ENCODE data around the gene TMEM63C. TPM values are rescaled to one million over a fixed set of nuclear protein-coding genes. Genes with fewer than 3 reads are reported as not detected.

The TMEM63C gene
- total RNA-seq, 3 donors from 2014 or later (not counting 1 experiment from before 2014, with no cell fraction given): 1.5 to 5.1 (median 2.1) TPM

GRCh38 chr14:77151245-77151644, 30.4 kb upstream of the TMEM63C start:
- H3K36me3 ChIP-seq (ENCODE audit: control insufficient read depth, insufficient read depth, low read length): no peaks in the 10 kb centered on the region
- intact Hi-C loops (cut with micrococcal nuclease): no loop called here
- 25% methylated on average over 2 of the region's 5 CpGs for WGBS (ENCODE audit: insufficient coverage)
- no peaks in the 10 kb centered on the region for H3K4me1 ChIP-seq (ENCODE audit: control insufficient read depth, insufficient read depth, low read length)
- H3K27ac ChIP-seq (ENCODE audit: low read length): no peak overlapping the region
- no peak overlapping the region for H3K4me3 ChIP-seq (ENCODE audit: low read length)
- Mint-ChIP-seq H3K36me3 (no peaks in the 10 kb centered on the region), H3K9me3 (no peaks in the 10 kb centered on the region), H3K4me1 (no peaks in the 10 kb centered on the region), H3K4me3 (no peak overlapping the region), H3K27me3 (ENCODE audit: low read depth in 2 of 2) (peaks cover 7 to 53% of the 10 kb centered on the region in 2 donors), H3K27ac (no peak overlapping the region)
- H3K27me3 ChIP-seq (ENCODE audit: control insufficient read depth, insufficient read depth, low read length): peaks cover 4% of the 10 kb centered on the region
- DNase-seq (no peak), ATAC-seq (no peak)
- TF ChIP-seq CTCF (IDR thresholded peaks at IDR 0.05): no peak
- H3K9me3 ChIP-seq (ENCODE audit: control insufficient read depth, insufficient read depth, low read length): no peaks in the 10 kb centered on the region

- Histone ChIP-seq H3K27me3 (ENCODE audit: control insufficient read depth, insufficient read depth, low read length) (peaks cover 4% of the 10 kb centered on the region), H3K27ac (ENCODE audit: low read length) (no peak overlapping the region), H3K4me3 (ENCODE audit: low read length) (no peak overlapping the region), H3K4me1 (ENCODE audit: control insufficient read depth, insufficient read depth, low read length) (no peaks in the 10 kb centered on the region), H3K9me3 (ENCODE audit: control insufficient read depth, insufficient read depth, low read length) (no peaks in the 10 kb centered on the region), H3K36me3 (ENCODE audit: control insufficient read depth, insufficient read depth, low read length) (no peaks in the 10 kb centered on the region)
- Mint-ChIP-seq H3K27ac (no peak overlapping the region), H3K27me3 (ENCODE audit: low read depth in 2 of 2) (peaks cover 9 to 50% of the 10 kb centered on the region in 2 donors), H3K9me3 (no peaks in the 10 kb centered on the region), H3K4me3 (no peak overlapping the region), H3K4me1 (no peaks in the 10 kb centered on the region), H3K36me3 (no peaks in the 10 kb centered on the region)
- DNase-seq (peak in 1 of 2 donors; percentile 33), ATAC-seq (peak in 1 of 3 donors; percentile 38)
- intact Hi-C loops (cut with micrococcal nuclease): loop anchor here (1.0 kb wide), 1 partner anchor 164 kb away; no protein-coding TSS in a partner anchor
- 65% methylated on average over 1 of the region's 2 CpGs for WGBS (ENCODE audit: insufficient coverage)
- no peak for TF ChIP-seq CTCF (IDR thresholded peaks at IDR 0.05)
These were observed 29.5 kb upstream of the TMEM63C start for GRCh38 chr14:77151918-77152588.

- no peaks in the 10 kb centered on the region for H3K4me1 Mint-ChIP-seq
- WGBS (ENCODE audit: insufficient coverage): 92% methylated on average over 3 of the region's 3 CpGs
- Histone ChIP-seq H3K9me3 (ENCODE audit: control insufficient read depth, insufficient read depth, low read length) (no peaks in the 10 kb centered on the region), H3K27ac (ENCODE audit: low read length) (no peak overlapping the region), H3K4me3 (ENCODE audit: low read length) (no peak overlapping the region), H3K27me3 (ENCODE audit: control insufficient read depth, insufficient read depth, low read length) (peaks cover 13% of the 10 kb centered on the region), H3K36me3 (ENCODE audit: control insufficient read depth, insufficient read depth, low read length) (no peaks in the 10 kb centered on the region), H3K4me1 (ENCODE audit: control insufficient read depth, insufficient read depth, low read length) (no peaks in the 10 kb centered on the region)
- no peaks in the 10 kb centered on the region for H3K36me3 Mint-ChIP-seq
- peaks cover 19 to 58% of the 10 kb centered on the region in 2 donors for H3K27me3 Mint-ChIP-seq (ENCODE audit: low read depth in 2 of 2)
- no peak for ATAC-seq
- no peaks in the 10 kb centered on the region for H3K9me3 Mint-ChIP-seq
- intact Hi-C loops (cut with micrococcal nuclease): no loop called here
- H3K4me3 Mint-ChIP-seq: no peak overlapping the region
- no peak for TF ChIP-seq CTCF (IDR thresholded peaks at IDR 0.05)
- H3K27ac Mint-ChIP-seq: no peak overlapping the region
- DNase-seq: no peak
These were observed 27.8 kb upstream of the TMEM63C start for GRCh38 chr14:77153802-77154201.

- intact Hi-C loops (cut with micrococcal nuclease): no loop called here
- no peak overlapping the region for H3K4me3 ChIP-seq (ENCODE audit: low read length)
- H3K4me1 ChIP-seq (ENCODE audit: control insufficient read depth, insufficient read depth, low read length): no peaks in the 10 kb centered on the region
- H3K9me3 Mint-ChIP-seq: no peaks in the 10 kb centered on the region
- H3K27ac Mint-ChIP-seq: no peak overlapping the region
- H3K27ac ChIP-seq (ENCODE audit: low read length): no peak overlapping the region
- H3K36me3 Mint-ChIP-seq: no peaks in the 10 kb centered on the region
- ATAC-seq (no peak), DNase-seq (no peak)
- no peak overlapping the region for H3K4me3 Mint-ChIP-seq
- H3K27me3 ChIP-seq (ENCODE audit: control insufficient read depth, insufficient read depth, low read length): peaks cover 14% of the 10 kb centered on the region
- TF ChIP-seq CTCF (IDR thresholded peaks at IDR 0.05): no peak
- no peaks in the 10 kb centered on the region for H3K9me3 ChIP-seq (ENCODE audit: control insufficient read depth, insufficient read depth, low read length)
- H3K4me1 Mint-ChIP-seq: no peaks in the 10 kb centered on the region
- H3K36me3 ChIP-seq (ENCODE audit: control insufficient read depth, insufficient read depth, low read length): no peaks in the 10 kb centered on the region
- H3K27me3 Mint-ChIP-seq (ENCODE audit: low read depth in 2 of 2): peaks cover 23 to 56% of the 10 kb centered on the region in 2 donors
- WGBS (ENCODE audit: insufficient coverage): 78% methylated on average over 7 of the region's 7 CpGs
These were observed 27.2 kb upstream of the TMEM63C start for GRCh38 chr14:77154421-77154820.

Data from natural killer cell (primary cell).